ENCODE measurements around the gene CMKLR1.

- no peak for TF ChIP-seq EZH2 (IDR thresholded peaks at IDR 0.05; ENCODE audit: borderline replicate concordance, low read depth, low read length, severe bottlenecking)
- TF ChIP-seq, protein P1, sequence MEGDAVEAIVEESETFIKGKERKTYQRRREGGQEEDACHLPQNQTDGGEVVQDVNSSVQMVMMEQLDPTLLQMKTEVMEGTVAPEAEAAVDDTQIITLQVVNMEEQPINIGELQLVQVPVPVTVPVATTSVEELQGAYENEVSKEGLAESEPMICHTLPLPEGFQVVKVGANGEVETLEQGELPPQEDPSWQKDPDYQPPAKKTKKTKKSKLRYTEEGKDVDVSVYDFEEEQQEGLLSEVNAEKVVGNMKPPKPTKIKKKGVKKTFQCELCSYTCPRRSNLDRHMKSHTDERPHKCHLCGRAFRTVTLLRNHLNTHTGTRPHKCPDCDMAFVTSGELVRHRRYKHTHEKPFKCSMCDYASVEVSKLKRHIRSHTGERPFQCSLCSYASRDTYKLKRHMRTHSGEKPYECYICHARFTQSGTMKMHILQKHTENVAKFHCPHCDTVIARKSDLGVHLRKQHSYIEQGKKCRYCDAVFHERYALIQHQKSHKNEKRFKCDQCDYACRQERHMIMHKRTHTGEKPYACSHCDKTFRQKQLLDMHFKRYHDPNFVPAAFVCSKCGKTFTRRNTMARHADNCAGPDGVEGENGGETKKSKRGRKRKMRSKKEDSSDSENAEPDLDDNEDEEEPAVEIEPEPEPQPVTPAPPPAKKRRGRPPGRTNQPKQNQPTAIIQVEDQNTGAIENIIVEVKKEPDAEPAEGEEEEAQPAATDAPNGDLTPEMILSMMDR (IDR thresholded peaks at IDR 0.05; ENCODE audit: extremely low read depth in 1 of 2, insufficient read depth in 1 of 2, low read depth in 1 of 2, low read length in 2 of 2): no peak
- no peak for TF ChIP-seq POLR2A (IDR thresholded peaks at IDR 0.05; ENCODE audit: low read depth, low read length)
- TF ChIP-seq, protein P2, sequence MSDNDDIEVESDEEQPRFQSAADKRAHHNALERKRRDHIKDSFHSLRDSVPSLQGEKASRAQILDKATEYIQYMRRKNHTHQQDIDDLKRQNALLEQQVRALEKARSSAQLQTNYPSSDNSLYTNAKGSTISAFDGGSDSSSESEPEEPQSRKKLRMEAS (IDR thresholded peaks at IDR 0.05; ENCODE audit: insufficient read depth, insufficient read length): no peak
- TF ChIP-seq POLR2AphosphoS5 (IDR thresholded peaks at IDR 0.05; ENCODE audit: insufficient read depth, low read depth, low read length): no peak
- TF ChIP-seq MYC (IDR thresholded peaks at IDR 0.05; ENCODE audit: low read depth, low read length): no peak
- no peak for TF ChIP-seq FOS (IDR thresholded peaks at IDR 0.05; ENCODE audit: borderline replicate concordance, insufficient read depth, low read length)
- no peak for TF ChIP-seq JUN (IDR thresholded peaks at IDR 0.05; ENCODE audit: borderline replicate concordance, insufficient read depth, insufficient read length, low read depth)
- no peak for TF ChIP-seq GATA2 (IDR thresholded peaks at IDR 0.05; ENCODE audit: insufficient read depth, insufficient read length, low read depth, low read length)
Observed at GRCh38 chr12:108295641-108296040, 43.5 kb downstream of the CMKLR1 start.
